Activated naive CD4-positive, alpha-beta T cell treated with anti-CD3 and anti-CD28 coated beads, Interleukin-2, amount 50 U/mL, for 24 hours (primary cell): Measurements from ENCODE around the gene KANSL1.

Experiments
- H3K27ac Mint-ChIP-seq: one replicate; pipeline ENCODE4 v1.8.0; 2021; ENCODE audit warnings: mild to moderate bottlenecking, mixed read lengths
- H3K27me3 Mint-ChIP-seq: one replicate; pipeline ENCODE4 v1.8.0; 2021; ENCODE audit warnings: mixed read lengths
- H3K36me3 Mint-ChIP-seq: one replicate; pipeline ENCODE4 v1.8.0; 2021; ENCODE audit warnings: mixed read lengths
- H3K4me1 Mint-ChIP-seq: one replicate; pipeline ENCODE4 v1.8.0; 2021; ENCODE audit warnings: mixed read lengths
- H3K4me3 Mint-ChIP-seq: one replicate; pipeline ENCODE4 v1.8.0; 2021; ENCODE audit warnings: mild to moderate bottlenecking, mixed read lengths
- H3K9me3 Mint-ChIP-seq: one replicate; pipeline ENCODE4 v1.8.0; 2021; ENCODE audit warnings: mixed read lengths

Gene KANSL1

DNA sequence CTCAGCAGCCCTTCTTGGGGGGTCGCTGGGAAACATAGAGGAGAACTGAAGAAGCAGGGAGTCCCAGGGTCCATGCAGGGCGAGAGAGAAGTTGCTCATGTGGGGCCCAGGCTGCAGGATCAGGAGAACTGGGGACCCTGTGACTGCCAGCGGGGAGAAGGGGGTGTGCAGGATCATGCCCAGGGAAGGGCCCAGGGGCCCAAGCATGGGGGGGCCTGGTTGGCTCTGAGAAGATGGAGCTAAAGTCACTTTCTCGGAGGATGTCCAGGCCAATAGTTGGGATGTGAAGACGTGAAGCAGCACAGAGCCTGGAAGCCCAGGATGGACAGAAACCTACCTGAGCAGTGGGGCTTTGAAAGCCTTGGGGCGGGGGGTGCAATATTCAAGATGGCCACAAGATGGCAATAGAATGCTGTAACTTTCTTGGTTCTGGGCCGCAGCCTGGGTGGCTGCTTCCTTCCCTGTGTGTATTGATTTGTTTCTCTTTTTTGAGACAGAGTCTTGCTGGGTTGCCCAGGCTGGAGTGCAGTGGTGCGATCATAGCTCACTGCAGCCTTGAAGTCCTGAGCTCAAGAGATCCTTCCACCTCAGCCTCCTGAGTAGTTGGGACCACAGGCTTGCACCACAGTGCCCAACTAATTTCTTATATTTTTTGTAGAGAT lies 190.8 kb downstream of the KANSL1 start:
- H3K9me3 Mint-ChIP-seq = no peaks in the 10 kb centered on the region
- H3K27me3 Mint-ChIP-seq = no peaks in the 10 kb centered on the region
- H3K4me3 Mint-ChIP-seq = no peak overlapping the region
- H3K4me1 Mint-ChIP-seq = no peaks in the 10 kb centered on the region
- H3K27ac Mint-ChIP-seq = no peak overlapping the region
- no peaks in the 10 kb centered on the region for H3K36me3 Mint-ChIP-seq

GRCh38 chr17:46001390-46002310 lies 191.6 kb downstream of the KANSL1 start:
- Mint-ChIP-seq H3K36me3 (no peaks in the 10 kb centered on the region), H3K4me1 (no peaks in the 10 kb centered on the region), H3K4me3 (no peak overlapping the region), H3K27ac (no peak overlapping the region), H3K27me3 (no peaks in the 10 kb centered on the region), H3K9me3 (no peaks in the 10 kb centered on the region)

GRCh38 chr17:46000757-46001156 lies 192.5 kb downstream of the KANSL1 start:
- Mint-ChIP-seq H3K4me3 (no peak overlapping the region), H3K27me3 (no peaks in the 10 kb centered on the region), H3K9me3 (no peaks in the 10 kb centered on the region), H3K27ac (no peak overlapping the region), H3K4me1 (no peaks in the 10 kb centered on the region), H3K36me3 (no peaks in the 10 kb centered on the region)

DNA sequence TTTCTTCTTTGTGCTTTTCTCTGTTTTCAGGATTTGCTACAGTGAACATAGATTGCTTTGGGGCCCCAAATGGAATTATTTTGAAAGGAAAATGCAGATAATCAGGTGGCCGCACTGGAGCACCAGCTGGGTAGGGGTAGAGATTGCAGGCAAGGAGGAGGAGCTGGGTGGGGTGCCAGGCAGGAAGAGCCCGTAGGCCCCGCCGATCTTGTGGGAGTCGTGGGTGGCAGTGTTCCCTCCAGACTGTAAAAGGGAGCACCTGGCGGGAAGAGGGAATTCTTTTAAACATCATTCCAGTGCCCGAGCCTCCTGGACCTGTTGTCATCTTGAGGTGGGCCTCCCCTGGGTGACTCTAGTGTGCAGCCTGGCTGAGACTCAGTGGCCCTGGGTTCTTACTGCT lies 192.9 kb downstream of the KANSL1 start:
- no peaks in the 10 kb centered on the region for H3K36me3 Mint-ChIP-seq
- H3K27me3 Mint-ChIP-seq = no peaks in the 10 kb centered on the region
- no peaks in the 10 kb centered on the region for H3K9me3 Mint-ChIP-seq
- H3K27ac Mint-ChIP-seq = no peak overlapping the region
- no peak overlapping the region for H3K4me3 Mint-ChIP-seq
- no peaks in the 10 kb centered on the region for H3K4me1 Mint-ChIP-seq

DNA sequence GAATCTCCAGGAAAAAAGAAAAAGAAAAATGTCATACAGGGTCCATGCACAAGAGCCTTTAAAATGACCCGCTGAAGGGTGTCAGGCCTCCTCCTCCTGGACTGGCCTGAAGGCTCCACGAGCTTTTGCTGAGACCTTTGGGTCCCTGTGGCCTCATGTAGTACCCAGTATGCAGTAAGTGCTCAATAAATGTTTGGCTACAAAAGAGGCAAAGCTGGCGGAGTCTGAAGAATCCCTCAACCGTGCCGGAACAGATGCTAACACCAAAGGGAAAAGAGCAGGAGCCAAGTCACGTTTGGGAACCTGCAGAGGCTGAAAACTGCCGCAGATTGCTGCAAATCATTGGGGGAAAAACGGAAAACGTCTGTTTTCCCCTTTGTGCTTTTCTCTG lies 193.3 kb downstream of the KANSL1 start:
- H3K4me1 Mint-ChIP-seq = no peaks in the 10 kb centered on the region
- no peaks in the 10 kb centered on the region for H3K9me3 Mint-ChIP-seq
- no peaks in the 10 kb centered on the region for H3K36me3 Mint-ChIP-seq
- H3K4me3 Mint-ChIP-seq = no peak overlapping the region
- H3K27ac Mint-ChIP-seq = no peak overlapping the region
- H3K27me3 Mint-ChIP-seq = no peaks in the 10 kb centered on the region

GRCh38 chr17:45998987-45999899 lies 194.0 kb downstream of the KANSL1 start, which contains the start of gene STH:
Gene STH (plus strand): TSS chr17:45999250. CDS start chr17:45999280, 30 bp downstream.
- H3K36me3 Mint-ChIP-seq = no peaks in the 10 kb centered on the region
- H3K9me3 Mint-ChIP-seq = no peaks in the 10 kb centered on the region
- no peak within 1 kb of the TSS for H3K4me3 Mint-ChIP-seq
- no peaks in the 10 kb centered on the region for H3K4me1 Mint-ChIP-seq
- H3K27me3 Mint-ChIP-seq = no peaks in the 10 kb centered on the region
- H3K27ac Mint-ChIP-seq = no peak within 1 kb of the TSS

GRCh38 chr17:45997624-45998023 lies 195.6 kb downstream of the KANSL1 start:
- Mint-ChIP-seq H3K4me3 (no peak overlapping the region), H3K27ac (no peak overlapping the region), H3K27me3 (no peaks in the 10 kb centered on the region), H3K4me1 (no peaks in the 10 kb centered on the region), H3K36me3 (no peaks in the 10 kb centered on the region), H3K9me3 (no peaks in the 10 kb centered on the region)

DNA sequence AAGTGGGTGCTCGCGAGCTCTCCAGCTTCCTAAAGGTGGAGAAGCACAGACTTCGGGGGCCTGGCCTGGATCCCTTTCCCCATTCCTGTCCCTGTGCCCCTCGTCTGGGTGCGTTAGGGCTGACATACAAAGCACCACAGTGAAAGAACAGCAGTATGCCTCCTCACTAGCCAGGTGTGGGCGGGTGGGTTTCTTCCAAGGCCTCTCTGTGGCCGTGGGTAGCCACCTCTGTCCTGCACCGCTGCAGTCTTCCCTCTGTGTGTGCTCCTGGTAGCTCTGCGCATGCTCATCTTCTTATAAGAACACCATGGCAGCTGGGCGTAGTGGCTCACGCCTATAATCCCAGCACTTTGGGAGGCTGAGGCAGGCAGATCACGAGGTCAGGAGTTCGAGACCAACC lies 196.1 kb downstream of the KANSL1 start:
- Mint-ChIP-seq H3K36me3 (no peaks in the 10 kb centered on the region), H3K4me3 (no peak overlapping the region), H3K9me3 (no peaks in the 10 kb centered on the region), H3K4me1 (no peaks in the 10 kb centered on the region), H3K27ac (no peak overlapping the region), H3K27me3 (no peaks in the 10 kb centered on the region)

GRCh38 chr17:45996282-45996937 lies 196.8 kb downstream of the KANSL1 start:
- Mint-ChIP-seq H3K4me1 (no peaks in the 10 kb centered on the region), H3K27me3 (no peaks in the 10 kb centered on the region), H3K36me3 (no peaks in the 10 kb centered on the region), H3K27ac (no peak overlapping the region), H3K4me3 (no peak overlapping the region), H3K9me3 (no peaks in the 10 kb centered on the region)

- Mint-ChIP-seq H3K36me3 (no peaks in the 10 kb centered on the region), H3K27ac (no peak overlapping the region), H3K9me3 (no peaks in the 10 kb centered on the region), H3K4me1 (no peaks in the 10 kb centered on the region), H3K4me3 (no peak overlapping the region), H3K27me3 (no peaks in the 10 kb centered on the region)
Measured at GRCh38 chr17:45995627-45996270, 197.5 kb downstream of the KANSL1 start.

GRCh38 chr17:45994987-45995386 lies 198.2 kb downstream of the KANSL1 start:
- Mint-ChIP-seq H3K27ac (no peak overlapping the region), H3K4me1 (no peaks in the 10 kb centered on the region), H3K27me3 (no peaks in the 10 kb centered on the region), H3K36me3 (no peaks in the 10 kb centered on the region), H3K9me3 (no peaks in the 10 kb centered on the region), H3K4me3 (no peak overlapping the region)

DNA sequence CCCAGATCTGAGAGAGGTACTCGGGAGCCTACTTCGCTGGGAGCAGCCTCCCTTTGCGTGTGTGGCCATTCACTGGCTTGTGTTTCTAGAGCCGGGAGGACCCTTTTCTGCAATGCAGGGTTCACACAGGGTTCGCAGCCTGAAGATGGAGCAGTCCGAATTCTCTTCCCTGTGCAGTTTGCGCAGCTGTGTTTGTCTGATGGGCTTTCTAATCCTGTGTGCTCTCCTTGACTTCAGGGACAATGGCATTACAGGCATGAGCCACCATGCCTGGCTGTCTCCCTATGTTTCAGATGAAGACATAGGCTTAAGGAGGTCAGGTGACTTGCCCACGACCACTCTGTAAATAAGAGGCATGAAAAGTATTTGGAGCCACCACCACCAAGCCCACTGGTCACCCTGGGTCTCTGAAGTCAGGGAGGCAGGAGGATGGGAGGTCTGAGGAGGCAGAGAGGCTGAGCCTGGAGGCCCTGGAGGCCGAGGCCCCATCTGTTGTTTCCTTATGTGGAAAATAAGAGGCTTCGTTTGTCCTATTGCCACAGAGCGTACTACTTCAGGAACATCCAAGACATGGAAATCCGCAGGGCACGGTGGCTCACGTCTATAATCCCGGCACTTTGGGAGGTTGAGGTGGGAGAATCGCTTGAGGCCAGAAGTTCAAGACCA lies 199.1 kb downstream of the KANSL1 start:
- Mint-ChIP-seq H3K4me3 (no peak overlapping the region), H3K27ac (no peak overlapping the region), H3K27me3 (no peaks in the 10 kb centered on the region)

GRCh38 chr17:45992904-45993303 lies 200.3 kb downstream of the KANSL1 start:
- H3K4me3 Mint-ChIP-seq = no peak overlapping the region
- no peaks in the 10 kb centered on the region for H3K36me3 Mint-ChIP-seq
- no peaks in the 10 kb centered on the region for H3K27me3 Mint-ChIP-seq
- no peaks in the 10 kb centered on the region for H3K9me3 Mint-ChIP-seq
- H3K4me1 Mint-ChIP-seq = no peaks in the 10 kb centered on the region
- H3K27ac Mint-ChIP-seq = no peak overlapping the region

More for the DNA sequence above, 199.1 kb downstream of the KANSL1 start:
- Mint-ChIP-seq H3K9me3 (no peaks in the 10 kb centered on the region), H3K4me1 (no peaks in the 10 kb centered on the region), H3K36me3 (no peaks in the 10 kb centered on the region)

DNA sequence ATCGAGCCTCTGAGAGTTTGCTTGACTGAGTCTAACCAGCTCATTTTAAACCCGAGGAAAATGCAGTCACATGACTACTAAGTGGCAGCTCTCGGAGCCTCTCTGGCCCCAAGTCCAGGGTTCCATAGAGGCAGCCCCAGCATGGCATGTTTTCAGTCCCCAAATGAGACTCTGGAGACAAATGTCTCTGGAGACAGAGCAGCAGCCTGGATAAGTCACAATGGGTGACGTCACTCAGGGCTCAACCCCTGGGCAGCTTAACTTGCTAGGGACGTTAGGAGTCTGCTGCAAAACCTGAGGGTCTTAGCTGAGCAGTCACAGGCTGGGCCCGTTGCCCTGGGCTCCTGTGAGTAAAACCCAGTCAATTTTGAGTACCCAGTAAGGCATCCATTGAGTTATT lies 201.1 kb downstream of the KANSL1 start:
- Mint-ChIP-seq H3K4me1 (no peaks in the 10 kb centered on the region), H3K9me3 (no peaks in the 10 kb centered on the region), H3K27ac (no peak overlapping the region), H3K4me3 (no peak overlapping the region), H3K27me3 (no peaks in the 10 kb centered on the region), H3K36me3 (no peaks in the 10 kb centered on the region)
